ENCODE results near the gene CLPTM1.
"Not testable (repeated sequence)": the region's sequence is repeated elsewhere in the genome, so short reads cannot be mapped to it uniquely, and the experiment has no call there.

CLPTM1 gene

DNA sequence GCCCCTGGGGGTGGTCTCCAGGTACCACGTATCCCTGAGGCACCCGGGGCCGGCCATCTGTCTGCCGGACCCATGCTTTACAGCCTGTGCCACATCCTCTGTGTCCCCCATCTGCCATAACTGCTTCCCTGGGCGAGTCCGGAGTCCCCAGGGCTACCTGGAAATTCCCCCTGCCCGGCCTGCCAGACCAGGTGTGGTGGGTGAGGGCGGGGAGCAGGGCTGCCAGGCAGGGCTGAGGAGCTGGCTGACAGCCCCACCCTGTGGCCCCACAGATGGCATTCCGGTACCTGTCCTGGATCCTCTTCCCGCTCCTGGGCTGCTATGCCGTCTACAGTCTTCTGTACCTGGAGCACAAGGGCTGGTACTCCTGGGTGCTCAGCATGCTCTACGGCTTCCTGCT, 35.8 kb downstream of the CLPTM1 start:
- Histone ChIP-seq H3K4me3 (ENCODE audit: insufficient read depth, low read depth, low read length) (no peak overlapping the region), H3K36me3 (ENCODE audit: control insufficient read depth, insufficient read depth, low read length) (peaks cover 19% of the 10 kb centered on the region), H3K27me3 (ENCODE audit: control insufficient read depth, insufficient read depth, low read length, poor library complexity, severe bottlenecking) (no peaks in the 10 kb centered on the region), H3K9me3 (ENCODE audit: control insufficient read depth, low read length) (no peaks in the 10 kb centered on the region), H3K4me1 (ENCODE audit: control insufficient read depth, insufficient read depth, low read length) (no peaks in the 10 kb centered on the region), H3K27ac (ENCODE audit: insufficient read depth, low read depth, low read length, poor library complexity, severe bottlenecking) (no peak overlapping the region)
- 96 to 97% methylated on average over 12 of the region's 12 CpGs for WGBS, 2 experiments

DNA sequence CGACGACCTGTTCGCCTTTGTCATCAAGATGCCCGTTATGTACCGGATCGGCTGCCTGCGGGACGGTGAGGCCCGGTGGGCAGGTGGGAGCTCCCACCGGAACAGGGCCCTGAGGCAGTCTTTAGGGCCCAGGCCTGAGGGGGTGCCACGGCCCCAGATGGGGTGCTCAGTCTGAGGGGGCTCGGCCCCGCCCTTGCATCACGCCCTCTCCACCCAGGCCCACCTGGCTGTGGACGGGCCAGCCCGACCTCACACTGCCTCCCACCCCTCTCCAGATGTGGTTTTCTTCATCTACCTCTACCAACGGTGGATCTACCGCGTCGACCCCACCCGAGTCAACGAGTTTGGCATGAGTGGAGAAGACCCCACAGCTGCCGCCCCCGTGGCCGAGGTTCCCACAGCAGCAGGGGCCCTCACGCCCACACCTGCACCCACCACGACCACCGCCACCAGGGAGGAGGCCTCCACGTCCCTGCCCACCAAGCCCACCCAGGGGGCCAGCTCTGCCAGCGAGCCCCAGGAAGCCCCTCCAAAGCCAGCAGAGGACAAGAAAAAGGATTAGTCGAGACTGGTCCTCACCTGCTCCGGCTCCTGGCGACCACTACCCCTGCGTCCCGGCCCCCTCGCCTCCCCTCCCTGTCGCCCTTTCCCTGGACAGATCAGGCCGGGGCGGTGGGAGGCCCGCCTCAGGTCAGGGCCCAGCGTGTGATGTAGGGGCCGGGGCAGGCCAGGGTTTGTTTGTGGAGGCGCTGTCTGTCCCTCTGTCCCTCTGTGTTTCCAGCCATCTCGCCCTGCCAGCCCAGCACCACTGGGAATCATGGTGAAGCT, 37.4 kb downstream of the CLPTM1 start:
- Histone ChIP-seq H3K27ac (ENCODE audit: insufficient read depth, low read depth, low read length, poor library complexity, severe bottlenecking) (no peak overlapping the region), H3K27me3 (ENCODE audit: control insufficient read depth, insufficient read depth, low read length, poor library complexity, severe bottlenecking) (no peaks in the 10 kb centered on the region), H3K36me3 (ENCODE audit: control insufficient read depth, insufficient read depth, low read length) (peaks cover 15% of the 10 kb centered on the region), H3K9me3 (ENCODE audit: control insufficient read depth, low read length) (no peaks in the 10 kb centered on the region), H3K4me3 (ENCODE audit: insufficient read depth, low read depth, low read length) (no peak overlapping the region), H3K4me1 (ENCODE audit: control insufficient read depth, insufficient read depth, low read length) (no peaks in the 10 kb centered on the region)
- 95% methylated on average over 44 of the region's 44 CpGs for WGBS, 2 experiments

DNA sequence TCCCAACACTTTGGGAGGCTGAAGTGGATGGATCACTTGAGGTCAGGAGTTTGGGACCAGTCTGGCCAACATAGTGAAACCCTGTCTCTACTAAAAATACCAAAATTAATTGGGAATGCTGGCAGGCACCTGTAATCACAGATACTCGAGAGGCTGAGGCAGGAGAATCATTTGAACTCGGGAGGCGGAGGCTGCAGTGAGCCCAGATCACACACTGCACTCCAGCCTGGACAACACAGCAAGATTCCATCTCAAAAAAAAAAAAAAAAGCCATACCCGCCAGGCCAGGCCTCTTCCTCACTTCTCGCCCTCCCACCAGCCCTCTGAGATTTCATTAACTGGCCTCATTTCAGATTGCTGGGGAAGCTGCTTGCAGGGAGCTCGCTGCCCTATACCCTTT, 38.3 kb downstream of the CLPTM1 start:
- H3K4me3 ChIP-seq (ENCODE audit: insufficient read depth, low read depth, low read length): no peak overlapping the region
- 90% methylated on average over 6 of the region's 6 CpGs for WGBS, 2 experiments
- no peaks in the 10 kb centered on the region for H3K27me3 ChIP-seq (ENCODE audit: control insufficient read depth, insufficient read depth, low read length, poor library complexity, severe bottlenecking)
- H3K36me3 ChIP-seq (ENCODE audit: control insufficient read depth, insufficient read depth, low read length): peaks cover 15% of the 10 kb centered on the region
- no peaks in the 10 kb centered on the region for H3K9me3 ChIP-seq (ENCODE audit: control insufficient read depth, low read length)
- no peaks in the 10 kb centered on the region for H3K4me1 ChIP-seq (ENCODE audit: control insufficient read depth, insufficient read depth, low read length)
- H3K27ac ChIP-seq (ENCODE audit: insufficient read depth, low read depth, low read length, poor library complexity, severe bottlenecking): no peak overlapping the region

DNA sequence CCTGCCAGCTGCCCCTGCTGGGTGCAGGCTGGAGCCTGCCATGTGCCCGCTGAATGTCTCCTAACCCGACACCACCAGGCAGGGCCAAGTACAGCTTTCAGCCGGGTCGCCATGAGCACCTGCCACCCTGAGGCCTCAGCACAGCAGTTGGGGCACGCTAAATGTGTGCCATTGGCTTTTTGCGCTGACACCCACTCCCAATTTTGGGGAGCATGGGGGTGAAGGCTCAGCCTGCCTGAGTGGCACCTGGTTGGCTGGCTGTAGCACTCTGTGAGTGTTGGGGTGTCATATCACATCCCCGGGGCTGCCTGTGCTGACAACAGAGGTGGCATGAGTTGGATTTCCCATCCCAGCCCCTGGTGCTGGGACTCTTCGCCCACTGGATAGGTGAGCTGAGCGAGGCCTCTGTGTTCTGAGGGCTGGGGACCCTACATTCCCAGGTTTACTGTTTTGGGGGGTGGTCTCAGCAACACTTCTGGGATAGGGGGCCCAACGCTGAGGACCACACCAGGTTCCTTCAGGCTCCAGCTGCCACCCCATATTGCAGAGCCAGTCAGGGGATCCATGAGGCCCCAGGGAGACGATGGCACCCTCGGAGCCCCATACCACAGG, 38.9 kb downstream of the CLPTM1 start:
- Histone ChIP-seq H3K36me3 (ENCODE audit: control insufficient read depth, insufficient read depth, low read length) (peaks cover 15% of the 10 kb centered on the region), H3K4me1 (ENCODE audit: control insufficient read depth, insufficient read depth, low read length) (no peaks in the 10 kb centered on the region), H3K9me3 (ENCODE audit: control insufficient read depth, low read length) (no peaks in the 10 kb centered on the region), H3K27ac (ENCODE audit: insufficient read depth, low read depth, low read length, poor library complexity, severe bottlenecking) (no peak overlapping the region), H3K27me3 (ENCODE audit: control insufficient read depth, insufficient read depth, low read length, poor library complexity, severe bottlenecking) (no peaks in the 10 kb centered on the region), H3K4me3 (ENCODE audit: insufficient read depth, low read depth, low read length) (no peak overlapping the region)
- 95 to 96% methylated on average over 12 of the region's 12 CpGs for WGBS, 2 experiments

DNA sequence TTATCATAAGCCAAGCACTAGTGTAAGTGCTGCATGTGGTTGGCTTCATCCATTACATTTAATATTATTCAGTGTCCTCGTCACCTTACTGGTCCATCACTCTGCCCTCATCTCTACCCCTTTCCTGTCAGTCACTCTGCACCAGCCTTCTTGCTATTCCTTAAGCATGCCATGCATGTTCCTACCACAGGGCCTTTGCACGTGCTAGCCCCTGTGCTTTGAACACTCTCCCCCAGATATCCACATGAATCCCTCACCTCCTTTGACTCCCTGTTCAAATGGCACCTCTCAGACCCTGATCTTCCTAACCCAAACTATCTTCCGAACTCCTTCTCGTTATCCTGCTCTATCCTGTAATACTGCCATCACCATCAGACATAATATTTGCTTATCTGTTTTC, 42.8 kb downstream of the CLPTM1 start:
- Histone ChIP-seq H3K36me3 (ENCODE audit: control insufficient read depth, insufficient read depth, low read length) (no peaks in the 10 kb centered on the region), H3K4me1 (ENCODE audit: control insufficient read depth, insufficient read depth, low read length) (no peaks in the 10 kb centered on the region), H3K27me3 (ENCODE audit: control insufficient read depth, insufficient read depth, low read length, poor library complexity, severe bottlenecking) (no peaks in the 10 kb centered on the region), H3K9me3 (ENCODE audit: control insufficient read depth, low read length) (no peaks in the 10 kb centered on the region), H3K4me3 (ENCODE audit: insufficient read depth, low read depth, low read length) (no peak overlapping the region), H3K27ac (ENCODE audit: insufficient read depth, low read depth, low read length, poor library complexity, severe bottlenecking) (no peak overlapping the region)
- 86 to 89% methylated on average over 4 of the region's 4 CpGs for WGBS, 2 experiments

DNA sequence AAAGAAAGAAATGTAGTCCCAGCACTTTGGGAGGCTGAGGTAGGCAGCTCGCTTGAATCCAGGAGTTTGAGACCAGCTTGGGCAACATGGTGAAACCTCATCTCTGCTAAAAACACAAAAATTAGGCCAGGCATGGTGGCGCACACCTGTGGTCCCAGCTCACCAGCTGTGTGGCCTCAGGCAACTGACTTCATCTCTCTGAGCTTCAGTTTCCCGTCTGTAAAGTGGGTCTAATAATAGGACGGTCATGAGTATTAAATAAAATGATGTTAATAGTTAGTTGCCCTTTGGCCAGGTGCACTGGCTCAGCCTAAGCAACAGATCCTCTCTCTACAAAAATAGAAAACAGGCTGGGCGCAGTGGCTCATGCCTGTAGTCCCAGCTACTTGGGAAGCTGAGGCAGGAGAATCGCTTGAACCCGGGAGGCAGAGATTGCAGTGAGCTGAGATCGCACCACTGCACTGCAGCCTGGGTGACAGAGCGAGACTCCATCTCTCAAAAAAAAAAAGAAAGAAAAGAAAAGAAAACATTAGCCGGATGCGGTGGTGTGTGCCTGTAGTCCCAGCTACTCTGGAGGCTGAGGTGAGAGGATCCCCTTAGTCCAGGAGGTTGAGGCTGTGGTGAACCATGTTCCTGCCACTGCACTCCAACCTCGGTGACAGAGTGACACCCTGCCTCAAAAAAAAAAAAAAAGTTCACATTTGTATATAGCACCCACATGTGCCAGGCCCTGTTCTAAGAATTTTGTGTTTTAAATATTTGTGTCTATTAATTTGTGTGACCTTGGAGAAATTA, 44.1 kb downstream of the CLPTM1 start:
- H3K4me1 ChIP-seq (ENCODE audit: control insufficient read depth, insufficient read depth, low read length); H3K4me3 ChIP-seq (ENCODE audit: insufficient read depth, low read depth, low read length); H3K36me3 ChIP-seq (ENCODE audit: control insufficient read depth, insufficient read depth, low read length); H3K27ac ChIP-seq (ENCODE audit: insufficient read depth, low read depth, low read length, poor library complexity, severe bottlenecking); H3K27me3 ChIP-seq (ENCODE audit: control insufficient read depth, insufficient read depth, low read length, poor library complexity, severe bottlenecking); H3K9me3 ChIP-seq (ENCODE audit: control insufficient read depth, low read length): not testable (repeated sequence)
- WGBS, 2 experiments: 86% methylated on average over 12 of the region's 12 CpGs

DNA sequence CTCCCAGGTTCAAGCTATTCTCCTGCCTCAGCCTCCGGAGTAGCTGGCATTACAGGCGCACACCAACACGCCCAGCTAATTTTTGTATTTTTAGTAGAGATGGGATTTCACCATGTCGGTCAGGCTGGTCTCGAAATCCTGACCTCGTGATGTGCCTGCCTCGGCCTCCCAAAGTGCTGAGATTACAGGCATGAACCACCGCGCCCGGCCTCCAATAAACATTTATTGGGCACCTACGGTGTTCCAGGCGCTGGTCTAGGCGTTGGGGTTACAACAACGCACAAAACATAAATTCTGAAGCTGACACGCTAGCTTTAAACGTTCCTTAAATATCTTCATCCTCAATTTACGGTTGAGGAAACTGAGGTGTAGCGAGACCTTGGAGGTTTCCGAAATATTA, 45.5 kb downstream of the CLPTM1 start:
- not testable (repeated sequence) for H3K9me3 ChIP-seq (ENCODE audit: control insufficient read depth, low read length); H3K27ac ChIP-seq (ENCODE audit: insufficient read depth, low read depth, low read length, poor library complexity, severe bottlenecking); H3K27me3 ChIP-seq (ENCODE audit: control insufficient read depth, insufficient read depth, low read length, poor library complexity, severe bottlenecking); H3K4me3 ChIP-seq (ENCODE audit: insufficient read depth, low read depth, low read length); H3K4me1 ChIP-seq (ENCODE audit: control insufficient read depth, insufficient read depth, low read length); H3K36me3 ChIP-seq (ENCODE audit: control insufficient read depth, insufficient read depth, low read length)
- 85 to 86% methylated on average over 19 of the region's 19 CpGs for WGBS, 2 experiments

DNA sequence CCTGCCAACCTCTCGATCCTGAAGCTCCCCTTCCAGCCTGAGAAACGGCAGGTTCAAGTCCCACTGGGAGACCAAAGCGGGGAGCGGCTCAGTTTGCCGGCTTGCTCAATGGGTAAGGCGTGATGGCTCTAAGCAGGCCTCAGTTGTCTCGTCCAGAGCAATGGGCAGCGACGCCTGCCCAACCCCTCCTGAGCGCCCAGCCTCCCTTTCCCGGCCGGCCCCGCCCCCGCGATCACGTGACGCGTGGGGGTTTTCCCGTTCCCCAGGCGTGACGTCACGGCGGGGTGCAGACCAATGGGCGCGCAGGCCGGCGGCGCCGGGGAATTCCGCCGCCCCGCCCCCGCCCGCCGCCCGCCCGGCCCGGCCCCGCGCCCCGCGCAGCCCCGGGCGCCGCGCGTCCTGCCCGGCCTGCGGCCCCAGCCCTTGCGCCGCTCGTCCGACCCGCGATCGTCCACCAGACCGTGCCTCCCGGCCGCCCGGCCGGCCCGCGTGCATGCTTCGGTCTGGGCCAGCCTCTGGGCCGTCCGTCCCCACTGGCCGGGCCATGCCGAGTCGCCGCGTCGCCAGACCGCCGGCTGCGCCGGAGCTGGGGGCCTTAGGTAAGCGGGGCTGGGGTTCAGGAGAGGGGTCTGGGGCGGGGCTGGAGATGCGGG, 46.0 kb downstream of the CLPTM1 start, which contains the start of gene RELB:
Gene RELB, plus strand, starts transcription at position 378 of the 653 bp plus-strand sequence. Its CDS starts 116 bp downstream, at position 494.
- H3K36me3 ChIP-seq (ENCODE audit: control insufficient read depth, insufficient read depth, low read length): no peaks in the 10 kb centered on the region
- H3K4me1 ChIP-seq (ENCODE audit: control insufficient read depth, insufficient read depth, low read length): no peaks in the 10 kb centered on the region
- H3K27me3 ChIP-seq (ENCODE audit: control insufficient read depth, insufficient read depth, low read length, poor library complexity, severe bottlenecking): no peaks in the 10 kb centered on the region
- H3K4me3 ChIP-seq (ENCODE audit: insufficient read depth, low read depth, low read length): peak within 1 kb of the TSS; percentile 70
- 3% methylated on average over 79 of the region's 79 CpGs for WGBS, 2 experiments
- peak within 1 kb of the TSS; percentile 95 for H3K27ac ChIP-seq (ENCODE audit: insufficient read depth, low read depth, low read length, poor library complexity, severe bottlenecking)
- H3K9me3 ChIP-seq (ENCODE audit: control insufficient read depth, low read length): no peaks in the 10 kb centered on the region

DNA sequence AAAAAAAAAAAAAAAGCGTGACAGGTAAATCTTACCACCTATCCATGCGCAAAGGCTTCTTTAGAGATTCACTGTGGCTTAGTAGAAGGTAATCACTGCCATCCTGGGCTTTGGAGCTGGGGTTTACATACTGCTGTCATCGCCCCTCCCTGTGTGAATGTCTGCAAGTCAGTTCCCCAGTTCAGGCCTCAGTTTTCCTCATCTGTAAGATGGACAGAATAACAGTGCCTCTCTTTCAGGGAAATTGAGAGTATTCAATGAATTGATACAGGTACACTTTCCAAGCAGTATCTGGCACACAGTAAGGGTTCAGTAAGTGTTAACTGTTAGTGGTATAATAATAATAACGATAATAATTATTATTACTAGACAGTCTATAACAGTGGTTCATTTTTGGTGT, 48.3 kb downstream of the CLPTM1 start:
- Histone ChIP-seq H3K4me3 (ENCODE audit: insufficient read depth, low read depth, low read length) (no peak overlapping the region), H3K9me3 (ENCODE audit: control insufficient read depth, low read length) (no peaks in the 10 kb centered on the region), H3K4me1 (ENCODE audit: control insufficient read depth, insufficient read depth, low read length) (no peaks in the 10 kb centered on the region), H3K27ac (ENCODE audit: insufficient read depth, low read depth, low read length, poor library complexity, severe bottlenecking) (no peak overlapping the region), H3K36me3 (ENCODE audit: control insufficient read depth, insufficient read depth, low read length) (no peaks in the 10 kb centered on the region), H3K27me3 (ENCODE audit: control insufficient read depth, insufficient read depth, low read length, poor library complexity, severe bottlenecking) (no peaks in the 10 kb centered on the region)
- 98% methylated on average over 2 of the region's 4 CpGs for WGBS, 2 experiments

DNA sequence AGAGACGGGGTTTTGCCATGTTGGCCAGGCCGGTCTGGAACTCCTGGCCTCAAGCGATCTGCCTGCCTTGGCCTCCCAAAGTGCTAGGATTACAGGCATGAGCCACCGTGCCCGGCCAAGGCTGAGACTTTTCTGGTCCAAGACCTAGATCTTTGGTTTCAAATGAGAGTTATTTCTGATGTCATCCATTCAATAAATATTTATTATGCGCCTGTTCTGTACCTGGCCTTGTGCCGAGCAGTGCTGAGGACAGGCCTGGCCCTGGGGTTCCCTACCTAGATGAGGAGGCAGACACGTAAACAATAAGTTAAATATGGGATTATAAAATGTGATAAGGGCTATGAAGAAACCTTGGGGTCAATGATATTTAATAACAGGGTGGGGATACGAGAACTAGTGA, 50.6 kb downstream of the CLPTM1 start:
- H3K36me3 ChIP-seq (ENCODE audit: control insufficient read depth, insufficient read depth, low read length): no peaks in the 10 kb centered on the region
- H3K4me1 ChIP-seq (ENCODE audit: control insufficient read depth, insufficient read depth, low read length): no peaks in the 10 kb centered on the region
- WGBS, 2 experiments: 94 to 95% methylated on average over 9 of the region's 9 CpGs

More for the DNA sequence above, 50.6 kb downstream of the CLPTM1 start:
- H3K9me3 ChIP-seq (ENCODE audit: control insufficient read depth, low read length): no peaks in the 10 kb centered on the region
- no peak overlapping the region for H3K27ac ChIP-seq (ENCODE audit: insufficient read depth, low read depth, low read length, poor library complexity, severe bottlenecking)
- no peaks in the 10 kb centered on the region for H3K27me3 ChIP-seq (ENCODE audit: control insufficient read depth, insufficient read depth, low read length, poor library complexity, severe bottlenecking)
- H3K4me3 ChIP-seq (ENCODE audit: insufficient read depth, low read depth, low read length): no peak overlapping the region
